Mesendoderm (in vitro differentiated cells): ENCODE results near the gene SCRT2.

Experiments used
- DNase-seq: peaks from one replicate; pipeline ENCODE4 v3.0.0; 2013
- H2AK5ac ChIP-seq: 2 replicates; pipeline ENCODE4 v1.6.1; 2013; ENCODE audit warnings: low read length, inconsistent platforms
- H2BK120ac ChIP-seq: 2 replicates; pipeline ENCODE4 v1.6.1; 2013; ENCODE audit warnings: low read depth, mild to moderate bottlenecking, low read length, moderate library complexity, mixed read lengths
- H2BK15ac ChIP-seq: replicated peaks from 2 replicates; pipeline ENCODE4 v1.6.1; 2013; ENCODE audit warnings: low read depth, mild to moderate bottlenecking, moderate library complexity
- H2BK5ac ChIP-seq: 2 replicates; pipeline ENCODE4 v1.6.1; 2013; ENCODE audit warnings: low read length, inconsistent platforms
- H3K18ac ChIP-seq: 2 replicates; pipeline ENCODE4 v1.6.1; 2013; ENCODE audit warnings: mild to moderate bottlenecking, low read length, mixed read lengths
- H3K23ac ChIP-seq: one replicate; pipeline ENCODE4 v1.6.1; 2013; ENCODE audit warnings: low read length
- H3K27ac ChIP-seq: 2 replicates; pipeline ENCODE4 v1.5.1; 2013; ENCODE audit warnings: low read depth, mild to moderate bottlenecking, inconsistent platforms, low read length, moderate library complexity
- H3K27me3 ChIP-seq: 2 replicates; pipeline ENCODE4 v1.6.1; 2013; ENCODE audit warnings: low read length, control low read depth, mild to moderate bottlenecking, inconsistent platforms; ENCODE audit not compliant: insufficient read depth, poor library complexity
- H3K36me3 ChIP-seq: 2 replicates; pipeline ENCODE4 v1.6.1; 2013; ENCODE audit warnings: low read length, inconsistent platforms; ENCODE audit not compliant: control insufficient read depth, insufficient read depth
- H3K4ac ChIP-seq: one replicate; pipeline ENCODE4 v1.6.1; 2013; ENCODE audit warnings: low read depth, mild to moderate bottlenecking, low read length, moderate library complexity
- H3K4me1 ChIP-seq: 2 replicates; pipeline ENCODE4 v1.6.1; 2013; ENCODE audit warnings: low read depth, low read length, inconsistent platforms; ENCODE audit not compliant: control insufficient read depth
- H3K4me2 ChIP-seq: 2 replicates; pipeline ENCODE4 v1.6.1; 2013; ENCODE audit warnings: low read length
- H3K4me3 ChIP-seq: 2 replicates; pipeline ENCODE4 v1.5.1; 2013; ENCODE audit warnings: mild to moderate bottlenecking, low read length
- H3K56ac ChIP-seq: one replicate; pipeline ENCODE4 v1.6.1; 2013; ENCODE audit warnings: low read length
- H3K79me1 ChIP-seq: 2 replicates; pipeline ENCODE4 v1.6.1; 2013; ENCODE audit warnings: low read length, inconsistent platforms
- H3K79me2 ChIP-seq: 2 replicates; pipeline ENCODE4 v1.6.1; 2013; ENCODE audit warnings: mild to moderate bottlenecking, low read length; ENCODE audit not compliant: control insufficient read depth, insufficient read depth
- H3K9ac ChIP-seq: 2 replicates; pipeline ENCODE4 v1.6.1; 2013; ENCODE audit warnings: low read length, inconsistent platforms
- H4K5ac ChIP-seq: one replicate; pipeline ENCODE4 v1.6.1; 2013; ENCODE audit warnings: low read length
- H4K8ac ChIP-seq: one replicate; pipeline ENCODE4 v1.6.1; 2013; ENCODE audit warnings: low read depth, mild to moderate bottlenecking, control low read depth, low read length, moderate library complexity
- WGBS: extraction: QIAGEN DNeasy Blood & Tissue Kit; methylation state at CpG from one replicate; pipeline ENCODE4 v1.1.7; 2013; ENCODE audit warnings: low lambda C conversion rate, missing lambda C conversion rate; ENCODE audit not compliant: insufficient coverage; ENCODE audit errors: extremely low coverage; 5-methylcytosine and 5-hydroxymethylcytosine counted together

SCRT2 gene

DNA sequence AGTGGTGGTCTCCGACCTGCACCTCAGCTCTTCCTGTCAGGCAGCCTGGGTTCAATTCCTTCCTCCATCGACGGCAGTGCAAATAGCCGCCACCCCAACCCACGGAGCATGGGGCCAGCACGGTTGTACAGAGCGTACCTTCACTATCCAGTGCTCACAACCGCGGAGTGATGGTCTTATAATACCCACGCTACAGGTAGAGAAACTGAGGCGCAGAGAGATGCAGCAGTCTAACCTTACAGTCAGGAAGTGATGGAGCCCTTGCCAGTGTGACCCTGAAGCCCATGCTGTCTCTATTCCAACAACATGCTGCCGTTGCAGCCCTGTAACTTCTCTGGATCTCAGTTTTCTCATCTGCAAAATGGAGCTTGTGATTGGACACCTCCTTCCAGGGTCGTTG lies 11.0 kb downstream of the SCRT2 start:
- Histone ChIP-seq H3K56ac (no peak overlapping the region), H4K8ac (no peak overlapping the region), H2AK5ac (no peak overlapping the region), H3K4me2 (no peak overlapping the region), H2BK15ac (no peak overlapping the region), H3K4me1 (peaks cover 9% of the 10 kb centered on the region), H3K36me3 (no peaks in the 10 kb centered on the region), H3K27me3 (peaks cover 3% of the 10 kb centered on the region), H3K4ac (no peak overlapping the region), H3K18ac (no peak overlapping the region), H3K79me1 (no peaks in the 10 kb centered on the region), H3K79me2 (no peaks in the 10 kb centered on the region), H3K23ac (no peak overlapping the region), H2BK120ac (no peak overlapping the region), H3K4me3 (no peak overlapping the region), H4K5ac (no peak overlapping the region), H3K27ac (no peak overlapping the region), H3K9ac (no peak overlapping the region), H2BK5ac (no peak overlapping the region)
- DNase-seq: no peak
- WGBS: no CpG with 5 or more reads among the region's 13 CpGs

- H2BK5ac ChIP-seq: no peak overlapping the region
- no peak overlapping the region for H2BK120ac ChIP-seq
- H3K36me3 ChIP-seq: no peaks in the 10 kb centered on the region
- WGBS: no CpG with 5 or more reads among the region's 60 CpGs
- H4K5ac ChIP-seq: no peak overlapping the region
- H3K4me1 ChIP-seq: peaks cover 12% of the 10 kb centered on the region
- H3K18ac ChIP-seq: no peak overlapping the region
- H4K8ac ChIP-seq: no peak overlapping the region
- no peak overlapping the region for H3K23ac ChIP-seq
- H3K79me1 ChIP-seq: no peaks in the 10 kb centered on the region
- H3K27ac ChIP-seq: no peak overlapping the region
- H2AK5ac ChIP-seq: no peak overlapping the region
- H3K27me3 ChIP-seq: peaks cover 3% of the 10 kb centered on the region
- H3K4ac ChIP-seq: no peak overlapping the region
- no peak for DNase-seq
- no peaks in the 10 kb centered on the region for H3K79me2 ChIP-seq
- H3K56ac ChIP-seq: no peak overlapping the region
- no peak overlapping the region for H2BK15ac ChIP-seq
- no peak overlapping the region for H3K9ac ChIP-seq
- H3K4me2 ChIP-seq: no peak overlapping the region
- no peak overlapping the region for H3K4me3 ChIP-seq
Measured at GRCh38 chr20:664151-664550, 11.5 kb downstream of the SCRT2 start.

DNA sequence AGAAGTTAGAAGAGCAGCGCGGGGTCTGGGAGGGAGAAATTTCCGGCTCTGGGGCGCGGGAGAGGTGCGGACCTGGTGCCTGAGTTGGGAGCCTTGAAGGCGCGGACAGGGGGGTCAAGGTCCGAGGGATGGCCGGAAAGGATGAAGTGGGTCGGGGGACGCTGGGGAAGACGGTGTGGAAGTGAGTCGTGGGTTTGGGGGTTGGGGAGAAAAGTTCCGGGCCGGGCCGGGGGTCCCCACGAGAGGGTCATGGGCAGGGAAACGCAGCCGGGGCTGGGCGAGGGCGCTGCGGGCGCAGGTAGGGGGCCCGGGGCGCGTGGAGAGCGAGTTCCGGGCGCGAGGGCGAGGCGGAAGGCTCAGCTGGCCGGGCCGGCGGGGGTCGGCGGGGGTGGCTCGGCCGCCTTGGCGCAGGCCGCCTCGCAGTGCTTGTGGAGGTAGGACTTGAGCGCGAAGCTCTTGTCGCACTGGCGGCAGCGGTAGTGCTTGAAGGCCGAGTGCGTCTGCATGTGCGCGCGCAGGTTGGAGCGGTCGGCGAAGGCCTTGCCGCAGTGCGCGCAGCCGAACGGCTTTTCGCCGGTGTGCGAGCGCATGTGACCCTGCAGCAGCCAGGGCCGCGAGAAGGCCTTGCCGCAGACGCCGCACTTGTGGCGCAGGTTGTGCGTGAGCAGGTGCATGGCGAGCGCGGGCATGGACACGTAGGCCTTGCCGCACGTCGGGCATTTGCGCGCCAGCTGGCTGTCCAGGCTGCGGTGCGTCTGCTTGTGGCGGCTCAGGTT lies 12.1 kb downstream of the SCRT2 start:
- Histone ChIP-seq H3K18ac (no peak overlapping the region), H3K56ac (no peak overlapping the region), H2AK5ac (no peak overlapping the region), H2BK5ac (no peak overlapping the region), H3K4me1 (peaks cover 15% of the 10 kb centered on the region), H3K36me3 (no peaks in the 10 kb centered on the region), H3K4me3 (no peak overlapping the region), H4K8ac (no peak overlapping the region), H3K23ac (no peak overlapping the region), H3K79me1 (no peaks in the 10 kb centered on the region), H4K5ac (no peak overlapping the region), H3K4me2 (no peak overlapping the region), H2BK15ac (no peak overlapping the region), H3K27ac (no peak overlapping the region), H3K9ac (no peak overlapping the region), H3K79me2 (no peaks in the 10 kb centered on the region), H2BK120ac (no peak overlapping the region), H3K27me3 (peaks cover 3% of the 10 kb centered on the region), H3K4ac (no peak overlapping the region)
- WGBS: no CpG with 5 or more reads among the region's 84 CpGs
- DNase-seq: peak; percentile 64

DNA sequence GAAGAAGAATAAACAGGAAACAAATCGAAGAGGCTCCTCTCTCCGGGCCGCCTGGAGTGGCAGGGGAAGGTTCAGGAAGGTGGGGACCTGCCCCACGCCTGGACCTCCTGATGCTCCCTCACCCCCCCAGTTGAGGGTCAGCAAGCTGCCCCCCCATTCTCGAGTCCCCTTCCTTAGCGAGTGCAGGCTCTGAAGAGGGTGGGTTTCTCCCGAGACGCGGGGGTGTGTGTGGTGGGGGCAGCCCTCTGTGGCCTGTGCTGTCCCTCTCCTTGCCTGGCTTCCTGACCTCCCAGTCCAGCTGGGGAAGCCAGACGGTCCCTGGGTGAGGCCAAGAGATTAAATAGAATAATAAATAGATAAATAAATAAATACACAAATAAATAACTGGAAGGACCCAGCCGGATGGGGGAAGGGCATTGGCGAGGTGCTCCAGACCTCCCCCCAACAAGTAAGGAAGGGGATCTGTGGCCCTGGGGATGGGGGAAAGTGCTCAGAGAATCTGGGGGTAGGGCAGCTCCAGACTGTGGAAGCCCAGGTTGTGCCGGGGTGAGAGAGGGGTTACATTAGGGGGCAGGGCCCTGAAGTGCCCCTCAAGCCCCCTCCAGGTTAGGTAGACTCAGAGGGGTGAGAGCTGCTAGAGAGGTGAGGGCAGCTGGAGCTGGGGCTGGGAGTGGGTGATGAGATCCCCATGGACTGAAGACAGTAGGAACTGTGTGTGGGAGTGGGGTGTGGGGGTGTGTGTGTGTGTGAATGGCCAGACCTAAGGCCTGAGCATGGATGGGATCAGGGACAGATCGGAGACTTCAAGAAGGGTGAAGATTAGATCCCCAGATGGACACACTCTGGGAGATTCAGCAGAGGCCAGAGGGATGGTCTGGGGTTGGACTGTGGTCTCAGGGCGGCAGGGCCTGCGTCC lies 13.1 kb downstream of the SCRT2 start:
- Histone ChIP-seq H3K27ac (no peak overlapping the region), H3K9ac (no peak overlapping the region), H3K4me1 (peaks cover 23% of the 10 kb centered on the region), H2BK5ac (no peak overlapping the region), H3K23ac (peak overlapping the region; percentile 91), H3K4me3 (no peak overlapping the region), H2BK120ac (peak overlapping the region; percentile 29), H3K18ac (peak overlapping the region; percentile 78), H3K56ac (peak overlapping the region; percentile 66), H2AK5ac (no peak overlapping the region), H3K4me2 (no peak overlapping the region), H4K8ac (no peak overlapping the region), H3K36me3 (no peaks in the 10 kb centered on the region), H4K5ac (no peak overlapping the region), H3K27me3 (peaks cover 3% of the 10 kb centered on the region), H3K4ac (peak overlapping the region; percentile 56), H3K79me1 (no peaks in the 10 kb centered on the region), H3K79me2 (no peaks in the 10 kb centered on the region), H2BK15ac (no peak overlapping the region)
- DNase-seq: no peak
- no CpG with 5 or more reads among the region's 16 CpGs for WGBS

GRCh38 chr20:661474-662270 lies 13.9 kb downstream of the SCRT2 start:
- no peak overlapping the region for H4K8ac ChIP-seq
- WGBS: no CpG with 5 or more reads among the region's 29 CpGs
- no peak overlapping the region for H2BK15ac ChIP-seq
- peak overlapping the region; percentile 78 for H3K18ac ChIP-seq
- H3K4me1 ChIP-seq: peaks cover 27% of the 10 kb centered on the region
- no peak for DNase-seq
- H3K4ac ChIP-seq: peak overlapping the region; percentile 28
- H3K4me3 ChIP-seq: no peak overlapping the region
- peak overlapping the region; percentile 18 for H3K9ac ChIP-seq
- H2AK5ac ChIP-seq: no peak overlapping the region
- no peak overlapping the region for H3K23ac ChIP-seq
- H3K4me2 ChIP-seq: no peak overlapping the region
- peak overlapping the region; percentile 1 for H2BK120ac ChIP-seq
- H3K79me2 ChIP-seq: no peaks in the 10 kb centered on the region
- H4K5ac ChIP-seq: no peak overlapping the region
- H3K27ac ChIP-seq: no peak overlapping the region
- H3K79me1 ChIP-seq: no peaks in the 10 kb centered on the region
- H3K56ac ChIP-seq: peak overlapping the region; percentile 66
- no peaks in the 10 kb centered on the region for H3K36me3 ChIP-seq
- H2BK5ac ChIP-seq: no peak overlapping the region
- H3K27me3 ChIP-seq: peaks cover 3% of the 10 kb centered on the region
